GM19238 (cell line): ENCODE results near the gene SMIM11.
"Not testable (repeated sequence)": the region's sequence is repeated elsewhere in the genome, so short reads cannot be mapped to it uniquely, and the experiment has no call there.

Experiments used
- DNase-seq: peaks from one replicate; pipeline ENCODE4 v3.0.0; 2011; ENCODE audit warnings: low spot score; ENCODE audit not compliant: insufficient read length

The SMIM11 gene

GRCh38 chr21:34374940-34375618 lies at the start of gene SMIM11:
TSS of gene SMIM11 (plus strand) at chr21:34375507. CDS start at chr21:34379505, 3,998 bp downstream.
- not testable (repeated sequence) for DNase-seq

GRCh38 chr21:34330055-34330454 lies 45.3 kb upstream of the SMIM11 start:
- no peak for DNase-seq

GRCh38 chr21:34331726-34332125 lies 43.6 kb upstream of the SMIM11 start:
- DNase-seq: no peak

- DNase-seq: no peak
Measured at GRCh38 chr21:34332347-34332746, 43.0 kb upstream of the SMIM11 start.

GRCh38 chr21:34333121-34333739 lies 42.1 kb upstream of the SMIM11 start:
- DNase-seq: no peak

GRCh38 chr21:34335316-34335715 lies 40.0 kb upstream of the SMIM11 start:
- no peak for DNase-seq

GRCh38 chr21:34336245-34336644 lies 39.1 kb upstream of the SMIM11 start:
- no peak for DNase-seq

GRCh38 chr21:34336756-34337391 lies 38.4 kb upstream of the SMIM11 start:
- no peak for DNase-seq

GRCh38 chr21:34337741-34338140 lies 37.6 kb upstream of the SMIM11 start:
- DNase-seq: no peak

GRCh38 chr21:34338226-34338625 lies 37.1 kb upstream of the SMIM11 start:
- no peak for DNase-seq

GRCh38 chr21:34340061-34340460 lies 35.2 kb upstream of the SMIM11 start:
- no peak for DNase-seq

GRCh38 chr21:34342476-34342875 lies 32.8 kb upstream of the SMIM11 start:
- no peak for DNase-seq

- no peak for DNase-seq
Measured at GRCh38 chr21:34343347-34343746, 32.0 kb upstream of the SMIM11 start.

GRCh38 chr21:34343838-34344381 lies 31.4 kb upstream of the SMIM11 start:
- DNase-seq: no peak

GRCh38 chr21:34344584-34344983 lies 30.7 kb upstream of the SMIM11 start:
- no peak for DNase-seq

- no peak for DNase-seq
Measured at GRCh38 chr21:34345091-34345871, 30.0 kb upstream of the SMIM11 start.

GRCh38 chr21:34345892-34346291 lies 29.4 kb upstream of the SMIM11 start:
- no peak for DNase-seq

GRCh38 chr21:34348890-34349519 lies 26.3 kb upstream of the SMIM11 start:
- no peak for DNase-seq

GRCh38 chr21:34351786-34352241 lies 23.5 kb upstream of the SMIM11 start:
- DNase-seq: peak; percentile 19

GRCh38 chr21:34352556-34352955 lies 22.8 kb upstream of the SMIM11 start:
- no peak for DNase-seq

GRCh38 chr21:34353182-34353581 lies 22.1 kb upstream of the SMIM11 start:
- no peak for DNase-seq
